Measurements from ENCODE around the gene NR1I2.

NR1I2 gene

DNA sequence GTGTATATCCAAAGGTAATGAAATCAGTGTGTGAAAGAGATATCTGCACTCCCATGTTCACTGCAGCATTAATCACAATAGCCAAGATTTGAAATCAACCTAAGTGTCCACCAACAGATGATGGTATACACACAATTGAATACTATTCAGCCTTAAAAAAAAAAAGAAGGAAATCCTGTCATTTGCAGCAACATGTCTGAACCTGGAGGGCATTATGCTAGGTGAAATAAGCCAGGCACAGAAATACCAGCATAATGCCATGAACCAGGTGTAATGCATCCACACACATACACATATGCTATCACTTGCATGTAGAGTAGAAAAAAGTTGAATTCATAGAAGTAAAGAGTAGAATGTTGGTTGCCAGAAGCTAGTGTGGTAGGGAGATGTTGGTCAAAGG, 18.4 kb upstream of the NR1I2 start:
- Histone ChIP-seq H3K79me2 (ENCODE audit: control insufficient read depth, low read length) (no peaks in the 10 kb centered on the region), H3K4me1 (ENCODE audit: control insufficient read depth, low read length) (no peaks in the 10 kb centered on the region), H3K4me2 (ENCODE audit: low read length) (no peak overlapping the region), H3K9me2 (replicated peaks; ENCODE audit: control insufficient read depth, low read length) (no peaks in the 10 kb centered on the region), H3K27ac (ENCODE audit: low read depth, low read length) (no peak overlapping the region), H3K4me3 (ENCODE audit: low read length) (no peak overlapping the region), H3F3A (ENCODE audit: control insufficient read depth, insufficient read depth) (no peaks in the 10 kb centered on the region), H4K20me1 (ENCODE audit: control insufficient read depth, insufficient read depth, low read depth, low read length) (no peaks in the 10 kb centered on the region), H3K36me3 (ENCODE audit: control insufficient read depth, low read length) (no peaks in the 10 kb centered on the region), H3K27me3 (ENCODE audit: control insufficient read depth, low read length) (0 out of 2 replicates have a peak, but pooled peaks cover 3% of the 10 kb centered on the region), H3K9me3 (ENCODE audit: control insufficient read depth, insufficient read depth, low read length) (no peaks in the 10 kb centered on the region)
- TF ChIP-seq, protein P1, sequence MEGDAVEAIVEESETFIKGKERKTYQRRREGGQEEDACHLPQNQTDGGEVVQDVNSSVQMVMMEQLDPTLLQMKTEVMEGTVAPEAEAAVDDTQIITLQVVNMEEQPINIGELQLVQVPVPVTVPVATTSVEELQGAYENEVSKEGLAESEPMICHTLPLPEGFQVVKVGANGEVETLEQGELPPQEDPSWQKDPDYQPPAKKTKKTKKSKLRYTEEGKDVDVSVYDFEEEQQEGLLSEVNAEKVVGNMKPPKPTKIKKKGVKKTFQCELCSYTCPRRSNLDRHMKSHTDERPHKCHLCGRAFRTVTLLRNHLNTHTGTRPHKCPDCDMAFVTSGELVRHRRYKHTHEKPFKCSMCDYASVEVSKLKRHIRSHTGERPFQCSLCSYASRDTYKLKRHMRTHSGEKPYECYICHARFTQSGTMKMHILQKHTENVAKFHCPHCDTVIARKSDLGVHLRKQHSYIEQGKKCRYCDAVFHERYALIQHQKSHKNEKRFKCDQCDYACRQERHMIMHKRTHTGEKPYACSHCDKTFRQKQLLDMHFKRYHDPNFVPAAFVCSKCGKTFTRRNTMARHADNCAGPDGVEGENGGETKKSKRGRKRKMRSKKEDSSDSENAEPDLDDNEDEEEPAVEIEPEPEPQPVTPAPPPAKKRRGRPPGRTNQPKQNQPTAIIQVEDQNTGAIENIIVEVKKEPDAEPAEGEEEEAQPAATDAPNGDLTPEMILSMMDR (IDR thresholded peaks at IDR 0.05; ENCODE audit: low read depth, low read length, poor library complexity, severe bottlenecking) = no peak
- no peak for TF ChIP-seq EZH2phosphoT487 (IDR thresholded peaks at IDR 0.05; ENCODE audit: borderline replicate concordance, low read length)

- no peaks in the 10 kb centered on the region for H3K36me3 ChIP-seq (ENCODE audit: control insufficient read depth, low read length)
- H3K4me3 ChIP-seq (ENCODE audit: low read length) = no peak overlapping the region
- no peaks in the 10 kb centered on the region for H3K9me3 ChIP-seq (ENCODE audit: control insufficient read depth, insufficient read depth, low read length)
- H3K4me2 ChIP-seq (ENCODE audit: low read length) = no peak overlapping the region
- H3K27me3 ChIP-seq (ENCODE audit: control insufficient read depth, low read length) = 0 out of 2 replicates have a peak, but pooled peaks cover 3% of the 10 kb centered on the region
- H3F3A ChIP-seq (ENCODE audit: control insufficient read depth, insufficient read depth) = no peaks in the 10 kb centered on the region
- H3K27ac ChIP-seq (ENCODE audit: low read depth, low read length) = no peak overlapping the region
- no peaks in the 10 kb centered on the region for H3K9me2 ChIP-seq (replicated peaks; ENCODE audit: control insufficient read depth, low read length)
- no peaks in the 10 kb centered on the region for H3K79me2 ChIP-seq (ENCODE audit: control insufficient read depth, low read length)
- H4K20me1 ChIP-seq (ENCODE audit: control insufficient read depth, insufficient read depth, low read depth, low read length) = no peaks in the 10 kb centered on the region
- no peaks in the 10 kb centered on the region for H3K4me1 ChIP-seq (ENCODE audit: control insufficient read depth, low read length)
- TF ChIP-seq EZH2phosphoT487 (IDR thresholded peaks at IDR 0.05; ENCODE audit: borderline replicate concordance, low read length) = no peak
- TF ChIP-seq, protein P1 (IDR thresholded peaks at IDR 0.05; ENCODE audit: low read depth, low read length, poor library complexity, severe bottlenecking) = no peak
Measured at GRCh38 chr3:119765239-119765638, 16.7 kb upstream of the NR1I2 start.

GRCh38 chr3:119767936-119768601, 13.8 kb upstream of the NR1I2 start:
- Histone ChIP-seq H3K4me1 (ENCODE audit: control insufficient read depth, low read length) (no peaks in the 10 kb centered on the region), H4K20me1 (ENCODE audit: control insufficient read depth, insufficient read depth, low read depth, low read length) (no peaks in the 10 kb centered on the region), H3F3A (ENCODE audit: control insufficient read depth, insufficient read depth) (no peaks in the 10 kb centered on the region), H3K9me3 (ENCODE audit: control insufficient read depth, insufficient read depth, low read length) (no peaks in the 10 kb centered on the region), H3K4me2 (ENCODE audit: low read length) (no peak overlapping the region), H3K9me2 (replicated peaks; ENCODE audit: control insufficient read depth, low read length) (no peaks in the 10 kb centered on the region), H3K27ac (ENCODE audit: low read depth, low read length) (no peak overlapping the region), H3K4me3 (ENCODE audit: low read length) (no peak overlapping the region), H3K79me2 (ENCODE audit: control insufficient read depth, low read length) (no peaks in the 10 kb centered on the region), H3K36me3 (ENCODE audit: control insufficient read depth, low read length) (no peaks in the 10 kb centered on the region), H3K27me3 (ENCODE audit: control insufficient read depth, low read length) (peaks cover 9% of the 10 kb centered on the region; the same call in 1 of the 2 replicates)
- no peak for TF ChIP-seq EZH2phosphoT487 (IDR thresholded peaks at IDR 0.05; ENCODE audit: borderline replicate concordance, low read length)
- TF ChIP-seq, protein P1 (IDR thresholded peaks at IDR 0.05; ENCODE audit: low read depth, low read length, poor library complexity, severe bottlenecking) = no peak
